GM12873 (cell line): Measurements from ENCODE around the gene GNG12.

Experiments used
- TF ChIP-seq, protein P1 (sequence below): IDR thresholded peaks from 2 replicates; pipeline ENCODE4 v1.5.1; 2012; ENCODE audit warnings: low read depth, mild to moderate bottlenecking, moderate library complexity, low read length, control low read depth; ENCODE audit not compliant: insufficient read depth; ENCODE audit errors: missing control alignments

GNG12 gene

GRCh38 chr1:67672260-67672803, 160.9 kb downstream of the GNG12 start:
- TF ChIP-seq, protein P1, sequence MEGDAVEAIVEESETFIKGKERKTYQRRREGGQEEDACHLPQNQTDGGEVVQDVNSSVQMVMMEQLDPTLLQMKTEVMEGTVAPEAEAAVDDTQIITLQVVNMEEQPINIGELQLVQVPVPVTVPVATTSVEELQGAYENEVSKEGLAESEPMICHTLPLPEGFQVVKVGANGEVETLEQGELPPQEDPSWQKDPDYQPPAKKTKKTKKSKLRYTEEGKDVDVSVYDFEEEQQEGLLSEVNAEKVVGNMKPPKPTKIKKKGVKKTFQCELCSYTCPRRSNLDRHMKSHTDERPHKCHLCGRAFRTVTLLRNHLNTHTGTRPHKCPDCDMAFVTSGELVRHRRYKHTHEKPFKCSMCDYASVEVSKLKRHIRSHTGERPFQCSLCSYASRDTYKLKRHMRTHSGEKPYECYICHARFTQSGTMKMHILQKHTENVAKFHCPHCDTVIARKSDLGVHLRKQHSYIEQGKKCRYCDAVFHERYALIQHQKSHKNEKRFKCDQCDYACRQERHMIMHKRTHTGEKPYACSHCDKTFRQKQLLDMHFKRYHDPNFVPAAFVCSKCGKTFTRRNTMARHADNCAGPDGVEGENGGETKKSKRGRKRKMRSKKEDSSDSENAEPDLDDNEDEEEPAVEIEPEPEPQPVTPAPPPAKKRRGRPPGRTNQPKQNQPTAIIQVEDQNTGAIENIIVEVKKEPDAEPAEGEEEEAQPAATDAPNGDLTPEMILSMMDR, result no peak

DNA sequence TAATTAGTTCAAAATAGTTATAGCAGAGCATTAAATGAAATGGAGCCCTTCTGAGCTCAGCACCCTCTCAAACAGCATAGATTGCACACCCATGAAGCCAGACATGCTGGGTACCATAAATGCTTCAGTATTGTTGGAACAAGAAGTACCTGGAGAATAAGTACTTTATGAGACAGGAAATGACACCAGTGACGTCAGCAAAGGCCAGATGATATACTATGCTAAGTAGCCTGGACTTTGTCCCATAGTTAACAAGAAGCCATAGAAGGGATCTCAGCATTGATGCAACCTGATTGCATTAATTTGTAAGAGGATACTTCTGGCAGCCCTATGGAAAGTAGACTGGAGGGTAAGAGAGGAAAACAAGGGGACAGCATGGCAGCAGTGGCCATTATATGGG, 164.6 kb downstream of the GNG12 start:
- TF ChIP-seq, protein P1, result no peak

GRCh38 chr1:67666636-67667035, 166.6 kb downstream of the GNG12 start:
- TF ChIP-seq, protein P1, result no peak

GRCh38 chr1:67664048-67664447, 169.2 kb downstream of the GNG12 start:
- TF ChIP-seq, protein P1, result no peak

GRCh38 chr1:67662884-67663283, 170.4 kb downstream of the GNG12 start:
- TF ChIP-seq, protein P1, result no peak

DNA sequence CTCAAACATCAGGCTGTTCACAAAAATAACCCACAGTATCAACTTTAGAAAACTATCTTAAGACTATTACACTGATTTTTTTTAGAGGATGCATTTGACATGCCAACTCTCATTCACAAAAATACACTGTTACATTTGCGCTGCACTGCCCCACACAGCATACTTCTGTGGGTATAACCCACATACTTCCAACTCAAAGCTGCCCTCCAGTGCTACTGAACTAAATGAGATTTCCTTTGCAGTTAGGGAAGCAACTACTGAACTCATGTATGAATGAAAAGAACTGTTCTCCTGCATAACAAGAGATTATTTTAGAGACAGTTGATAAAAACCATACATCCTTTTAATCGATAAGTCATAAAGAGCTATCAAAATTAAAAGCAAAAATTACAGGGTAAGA, 174.0 kb downstream of the GNG12 start:
- TF ChIP-seq, protein P1, result no peak

GRCh38 chr1:67655581-67655980, 177.7 kb downstream of the GNG12 start:
- TF ChIP-seq, protein P1, result no peak
